Epithelial cell of esophagus (primary cell): Measurements from ENCODE around the gene SMPX.

Source experiments
- DNase-seq: peaks from one replicate; pipeline ENCODE4 v3.0.0; 2010; ENCODE audit warnings: low read depth
- H3K4me3 ChIP-seq: 2 replicates; pipeline ENCODE4 v1.5.1; 2011; ENCODE audit warnings: mild to moderate bottlenecking, low read length, control low read depth
- TF ChIP-seq, protein P1 (sequence below): IDR thresholded peaks from 2 replicates; pipeline ENCODE4 v1.5.1; 2011; ENCODE audit warnings: low read depth, mild to moderate bottlenecking, low read length, control low read depth, inconsistent platforms; ENCODE audit not compliant: insufficient read depth; ENCODE audit errors: missing control alignments

The SMPX gene

DNA sequence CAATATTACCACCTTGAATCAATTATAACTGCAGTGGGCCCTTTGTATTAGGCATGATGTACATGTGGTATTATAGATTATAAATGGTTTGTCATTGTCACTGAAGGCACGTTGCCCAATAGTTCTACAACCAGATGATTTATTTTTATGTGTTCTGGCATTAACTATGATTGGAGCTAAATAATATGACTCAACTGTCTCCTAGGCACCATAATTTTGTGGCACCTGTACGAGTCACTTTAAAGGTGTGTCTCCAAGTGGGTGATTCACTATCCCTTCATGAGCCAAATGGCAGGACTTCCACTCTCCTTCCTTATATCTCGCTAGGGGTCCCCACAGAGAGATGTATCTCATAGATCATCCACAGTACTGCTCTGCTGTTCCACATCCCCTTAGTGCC lies 6.1 kb upstream of the SMPX start:
- TF ChIP-seq, protein P1, sequence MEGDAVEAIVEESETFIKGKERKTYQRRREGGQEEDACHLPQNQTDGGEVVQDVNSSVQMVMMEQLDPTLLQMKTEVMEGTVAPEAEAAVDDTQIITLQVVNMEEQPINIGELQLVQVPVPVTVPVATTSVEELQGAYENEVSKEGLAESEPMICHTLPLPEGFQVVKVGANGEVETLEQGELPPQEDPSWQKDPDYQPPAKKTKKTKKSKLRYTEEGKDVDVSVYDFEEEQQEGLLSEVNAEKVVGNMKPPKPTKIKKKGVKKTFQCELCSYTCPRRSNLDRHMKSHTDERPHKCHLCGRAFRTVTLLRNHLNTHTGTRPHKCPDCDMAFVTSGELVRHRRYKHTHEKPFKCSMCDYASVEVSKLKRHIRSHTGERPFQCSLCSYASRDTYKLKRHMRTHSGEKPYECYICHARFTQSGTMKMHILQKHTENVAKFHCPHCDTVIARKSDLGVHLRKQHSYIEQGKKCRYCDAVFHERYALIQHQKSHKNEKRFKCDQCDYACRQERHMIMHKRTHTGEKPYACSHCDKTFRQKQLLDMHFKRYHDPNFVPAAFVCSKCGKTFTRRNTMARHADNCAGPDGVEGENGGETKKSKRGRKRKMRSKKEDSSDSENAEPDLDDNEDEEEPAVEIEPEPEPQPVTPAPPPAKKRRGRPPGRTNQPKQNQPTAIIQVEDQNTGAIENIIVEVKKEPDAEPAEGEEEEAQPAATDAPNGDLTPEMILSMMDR = no peak
- H3K4me3 ChIP-seq = no peak overlapping the region
- peak; percentile 35 for DNase-seq

- TF ChIP-seq, protein P1 = no peak
- no peak overlapping the region for H3K4me3 ChIP-seq
- no peak for DNase-seq
Observed at GRCh38 chrX:21758488-21758887, 572 bp upstream of the SMPX start.

DNA sequence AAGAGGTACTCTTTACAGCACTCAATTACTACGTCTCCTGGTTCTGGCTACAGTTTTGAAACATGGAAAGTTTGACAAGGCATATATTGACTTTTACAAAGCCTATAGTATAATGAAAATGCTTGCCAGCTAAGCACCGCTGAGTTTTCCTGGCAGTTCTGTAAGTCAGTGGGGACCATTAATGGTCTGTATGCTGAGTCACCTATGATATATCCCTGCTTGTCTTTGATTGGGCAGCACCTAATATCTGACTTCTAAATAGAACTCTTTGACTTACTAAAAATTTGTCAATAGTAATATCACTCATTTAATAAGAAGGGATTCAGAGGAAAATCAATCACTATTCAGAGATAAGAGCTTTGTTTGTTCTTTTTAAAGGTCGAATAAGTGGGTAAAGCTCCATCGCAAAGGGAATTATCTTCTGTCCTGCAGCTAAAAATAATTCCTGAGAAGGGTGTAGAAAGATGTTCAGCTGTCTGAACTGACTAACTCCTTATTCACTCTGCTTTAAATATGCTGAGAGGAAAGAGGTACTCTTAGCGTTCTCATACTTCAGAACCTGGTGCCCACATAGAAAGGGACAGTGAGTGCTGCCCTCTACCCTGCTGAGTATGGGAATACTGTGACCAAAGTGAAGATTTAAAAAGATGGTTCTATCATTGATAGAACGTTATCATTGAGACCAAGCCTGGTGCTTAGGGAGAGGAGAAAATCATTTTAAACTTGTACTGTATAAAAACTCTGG lies 959 bp downstream of the SMPX start:
- H3K4me3 ChIP-seq = no peak overlapping the region
- peak; percentile 8 for DNase-seq

DNA sequence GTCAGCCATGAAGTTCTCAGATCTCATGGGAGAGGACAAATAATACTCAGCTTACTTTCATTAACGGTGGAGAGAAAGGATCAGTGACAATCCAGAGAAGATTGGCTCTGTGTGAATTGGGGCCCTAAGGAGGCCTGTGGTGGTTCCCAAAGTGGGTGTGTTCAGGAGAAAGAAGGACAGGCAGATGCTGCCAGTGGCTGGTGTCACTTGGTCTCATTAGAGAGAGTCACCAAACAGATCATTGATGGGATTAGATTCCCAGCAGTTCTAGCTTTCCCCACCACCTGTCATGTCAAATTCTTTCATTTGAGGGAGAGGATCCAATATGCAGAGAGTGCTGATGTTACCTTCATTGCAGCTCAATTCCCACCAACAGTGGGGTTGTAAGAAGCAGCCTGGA lies 8.0 kb downstream of the SMPX start:
- H3K4me3 ChIP-seq = no peak overlapping the region
- no peak for DNase-seq
- TF ChIP-seq, protein P1 = no peak

More for the DNA sequence above, 959 bp downstream of the SMPX start:
- TF ChIP-seq, protein P1 = no peak

GRCh38 chrX:21748235-21748634 lies 9.7 kb downstream of the SMPX start:
- no peak for DNase-seq
- TF ChIP-seq, protein P1 = no peak
- H3K4me3 ChIP-seq = no peak overlapping the region

GRCh38 chrX:21747558-21747957 lies 10.4 kb downstream of the SMPX start:
- H3K4me3 ChIP-seq = no peak overlapping the region
- DNase-seq = no peak
- TF ChIP-seq, protein P1 = no peak

DNA sequence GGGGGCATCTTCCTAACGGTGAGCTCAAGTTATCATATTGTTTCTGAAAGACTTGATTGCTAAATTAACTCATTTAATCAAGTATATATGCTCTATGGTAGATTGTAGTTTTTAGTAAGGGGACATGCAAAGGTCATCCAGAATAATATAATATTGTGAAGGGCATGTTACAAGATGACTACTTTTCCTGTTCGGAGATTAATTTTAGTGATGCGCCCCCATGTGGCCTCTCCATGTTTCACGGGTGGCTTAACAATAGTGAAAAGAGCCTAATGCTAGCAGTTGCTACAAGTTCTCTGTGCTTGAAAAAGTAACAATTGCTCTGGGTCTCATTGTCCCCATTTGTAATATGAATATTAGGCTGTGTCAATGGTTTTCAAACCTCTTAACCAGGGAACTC lies 12.2 kb downstream of the SMPX start:
- TF ChIP-seq, protein P1 = peak; percentile 55

More for the DNA sequence above, 12.2 kb downstream of the SMPX start:
- H3K4me3 ChIP-seq = no peak overlapping the region
- peak; percentile 20 for DNase-seq
